ENCODE measurements around the gene CD209. TPM values are rescaled to one million over a fixed set of nuclear protein-coding genes. Genes with fewer than 3 reads are reported as not detected.
"Not testable (repeated sequence)": the region's sequence is repeated elsewhere in the genome, so short reads cannot be mapped to it uniquely, and the experiment has no call there.

CD209 gene
- total RNA-seq, 1 donor from 2014 or later: 0.04 TPM

DNA sequence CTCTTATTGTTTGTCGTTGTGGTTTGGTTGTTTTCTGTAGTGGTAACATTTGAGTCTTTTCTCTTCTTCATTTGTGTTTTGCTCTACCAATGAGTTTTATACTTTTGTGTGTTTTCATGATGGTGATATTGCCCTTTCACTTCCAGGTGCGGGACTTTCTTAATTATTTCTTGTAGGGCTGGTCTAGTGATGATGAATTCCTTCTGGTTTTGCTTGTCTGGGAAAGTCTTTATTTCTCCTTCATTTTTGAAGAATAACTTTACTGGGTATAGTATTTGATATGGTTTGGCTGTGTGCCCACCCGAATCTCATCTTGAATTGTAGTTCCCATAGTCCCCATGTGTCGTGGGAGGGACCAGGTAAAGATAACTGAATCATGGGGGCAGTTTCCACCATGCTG, 8.9 kb upstream of the CD209 start:
- no peak for DNase-seq (ENCODE audit: low read depth)
- TF ChIP-seq, protein P1, sequence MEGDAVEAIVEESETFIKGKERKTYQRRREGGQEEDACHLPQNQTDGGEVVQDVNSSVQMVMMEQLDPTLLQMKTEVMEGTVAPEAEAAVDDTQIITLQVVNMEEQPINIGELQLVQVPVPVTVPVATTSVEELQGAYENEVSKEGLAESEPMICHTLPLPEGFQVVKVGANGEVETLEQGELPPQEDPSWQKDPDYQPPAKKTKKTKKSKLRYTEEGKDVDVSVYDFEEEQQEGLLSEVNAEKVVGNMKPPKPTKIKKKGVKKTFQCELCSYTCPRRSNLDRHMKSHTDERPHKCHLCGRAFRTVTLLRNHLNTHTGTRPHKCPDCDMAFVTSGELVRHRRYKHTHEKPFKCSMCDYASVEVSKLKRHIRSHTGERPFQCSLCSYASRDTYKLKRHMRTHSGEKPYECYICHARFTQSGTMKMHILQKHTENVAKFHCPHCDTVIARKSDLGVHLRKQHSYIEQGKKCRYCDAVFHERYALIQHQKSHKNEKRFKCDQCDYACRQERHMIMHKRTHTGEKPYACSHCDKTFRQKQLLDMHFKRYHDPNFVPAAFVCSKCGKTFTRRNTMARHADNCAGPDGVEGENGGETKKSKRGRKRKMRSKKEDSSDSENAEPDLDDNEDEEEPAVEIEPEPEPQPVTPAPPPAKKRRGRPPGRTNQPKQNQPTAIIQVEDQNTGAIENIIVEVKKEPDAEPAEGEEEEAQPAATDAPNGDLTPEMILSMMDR (IDR thresholded peaks at IDR 0.05; ENCODE audit: insufficient read depth, low read length, poor library complexity, severe bottlenecking): no peak
- no peak overlapping the region for H3K4me3 ChIP-seq (ENCODE audit: low read depth, low read length)
- no peaks in the 10 kb centered on the region for H3K27me3 ChIP-seq (ENCODE audit: control insufficient read depth, insufficient read depth, low read length)
- H3K36me3 ChIP-seq (ENCODE audit: control insufficient read depth, insufficient read depth, low read length): no peaks in the 10 kb centered on the region

DNA sequence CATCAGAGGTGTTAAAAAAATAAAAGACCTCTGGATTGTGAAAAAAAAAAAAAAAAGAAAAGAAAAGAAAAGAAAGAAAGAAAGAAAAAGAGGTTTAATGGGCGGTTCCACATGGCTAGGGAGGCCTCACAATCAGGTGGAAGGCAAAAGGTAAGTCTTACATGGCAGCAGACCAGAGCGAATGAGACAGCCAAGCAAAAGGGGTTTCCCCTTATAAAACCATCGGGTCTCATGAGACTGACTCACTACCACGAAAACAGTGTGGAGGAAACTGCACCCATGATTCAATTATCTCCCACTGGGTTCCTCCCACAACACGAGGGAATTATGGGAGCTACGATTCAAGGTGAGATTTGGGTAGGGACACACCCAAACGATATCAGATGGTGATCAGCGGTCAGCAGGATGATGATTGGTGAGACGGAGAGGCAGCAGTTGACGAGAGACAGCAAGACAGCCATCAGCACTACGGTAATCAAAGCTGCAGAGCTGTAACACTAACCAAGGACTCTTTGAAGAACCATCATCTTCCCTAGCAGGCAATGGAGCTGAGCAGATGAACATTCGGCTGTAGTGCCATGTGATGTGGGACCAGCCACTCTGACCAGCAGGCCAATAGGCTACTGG, 3.9 kb upstream of the CD209 start:
- DNase-seq (ENCODE audit: low read depth): no peak
- no peaks in the 10 kb centered on the region for H3K36me3 ChIP-seq (ENCODE audit: control insufficient read depth, insufficient read depth, low read length)
- H3K4me3 ChIP-seq (ENCODE audit: low read depth, low read length): no peak overlapping the region
- H3K27me3 ChIP-seq (ENCODE audit: control insufficient read depth, insufficient read depth, low read length): no peaks in the 10 kb centered on the region
- TF ChIP-seq, protein P1 (IDR thresholded peaks at IDR 0.05; ENCODE audit: insufficient read depth, low read length, poor library complexity, severe bottlenecking): no peak

DNA sequence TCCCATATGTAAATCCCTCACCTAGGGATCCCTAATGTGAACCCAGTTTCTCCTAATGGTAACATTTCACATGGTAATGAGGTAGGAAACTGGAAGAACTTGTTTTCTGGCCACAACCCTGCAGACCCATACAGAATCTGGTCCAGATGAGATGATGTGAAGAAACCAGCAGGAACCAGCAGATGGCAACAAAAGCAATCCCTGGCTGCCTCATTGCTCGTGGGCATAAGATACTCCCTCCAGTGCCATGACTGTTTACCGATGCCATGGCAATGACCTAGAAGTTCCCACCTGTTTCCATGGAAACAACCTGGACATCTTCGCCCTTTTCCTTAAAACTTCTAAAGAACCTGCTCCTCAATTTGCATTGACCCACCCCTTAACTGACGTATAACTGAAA, 1.4 kb upstream of the CD209 start:
- TF ChIP-seq, protein P1 (IDR thresholded peaks at IDR 0.05; ENCODE audit: insufficient read depth, low read length, poor library complexity, severe bottlenecking): no peak
- no peak for DNase-seq (ENCODE audit: low read depth)

DNA sequence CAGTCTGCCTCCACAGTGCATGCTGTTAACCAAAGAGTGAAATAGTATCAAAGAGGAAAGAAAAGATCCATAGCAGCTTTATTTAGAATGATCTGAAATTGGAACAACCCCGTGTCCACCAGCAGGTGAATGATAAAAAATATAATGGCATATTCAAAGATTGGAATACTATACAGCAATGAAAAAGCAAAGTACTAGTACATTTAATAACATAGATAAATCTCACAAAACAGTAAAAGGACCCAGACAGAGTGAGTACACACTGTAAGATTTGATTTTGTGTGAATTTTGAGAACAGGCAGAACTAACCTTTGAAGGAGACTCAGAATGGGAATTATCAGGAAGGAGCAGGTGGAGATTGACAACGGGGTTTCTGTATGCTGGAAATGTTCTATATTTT, 837 bp upstream of the CD209 start:
- no peak for DNase-seq (ENCODE audit: low read depth)
- TF ChIP-seq, protein P1 (IDR thresholded peaks at IDR 0.05; ENCODE audit: insufficient read depth, low read length, poor library complexity, severe bottlenecking): no peak

More for the DNA sequence above, 1.4 kb upstream of the CD209 start:
- Histone ChIP-seq H3K27me3 (ENCODE audit: control insufficient read depth, insufficient read depth, low read length) (no peaks in the 10 kb centered on the region), H3K4me3 (ENCODE audit: low read depth, low read length) (no peak overlapping the region), H3K36me3 (ENCODE audit: control insufficient read depth, insufficient read depth, low read length) (no peaks in the 10 kb centered on the region)

DNA sequence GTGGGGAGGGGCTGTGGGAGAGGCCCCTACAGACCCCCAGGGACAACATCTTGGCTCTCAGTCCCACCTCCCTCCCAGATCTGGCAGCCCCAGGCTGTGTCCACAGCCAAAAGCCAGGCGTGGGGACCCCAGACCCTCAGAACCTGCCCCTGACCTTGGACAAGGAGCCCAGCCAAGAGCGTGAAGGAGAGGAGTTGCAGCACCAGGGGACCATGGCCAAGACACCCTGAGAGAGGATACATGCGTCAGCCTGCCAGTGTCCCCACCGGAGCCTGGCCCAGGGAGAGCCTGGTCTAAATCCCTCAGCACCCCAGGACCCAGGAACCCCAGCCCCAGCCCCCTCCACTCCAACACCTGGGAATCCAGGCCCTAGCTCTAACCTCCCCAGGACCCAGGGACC, 1.0 kb downstream of the CD209 start:
- not testable (repeated sequence) for H3K27me3 ChIP-seq (ENCODE audit: control insufficient read depth, insufficient read depth, low read length); H3K36me3 ChIP-seq (ENCODE audit: control insufficient read depth, insufficient read depth, low read length); DNase-seq (ENCODE audit: low read depth); H3K4me3 ChIP-seq (ENCODE audit: low read depth, low read length)

More for the DNA sequence above, 837 bp upstream of the CD209 start:
- H3K27me3 ChIP-seq (ENCODE audit: control insufficient read depth, insufficient read depth, low read length): no peaks in the 10 kb centered on the region
- H3K36me3 ChIP-seq (ENCODE audit: control insufficient read depth, insufficient read depth, low read length): no peaks in the 10 kb centered on the region
- H3K4me3 ChIP-seq (ENCODE audit: low read depth, low read length): no peak overlapping the region

DNA sequence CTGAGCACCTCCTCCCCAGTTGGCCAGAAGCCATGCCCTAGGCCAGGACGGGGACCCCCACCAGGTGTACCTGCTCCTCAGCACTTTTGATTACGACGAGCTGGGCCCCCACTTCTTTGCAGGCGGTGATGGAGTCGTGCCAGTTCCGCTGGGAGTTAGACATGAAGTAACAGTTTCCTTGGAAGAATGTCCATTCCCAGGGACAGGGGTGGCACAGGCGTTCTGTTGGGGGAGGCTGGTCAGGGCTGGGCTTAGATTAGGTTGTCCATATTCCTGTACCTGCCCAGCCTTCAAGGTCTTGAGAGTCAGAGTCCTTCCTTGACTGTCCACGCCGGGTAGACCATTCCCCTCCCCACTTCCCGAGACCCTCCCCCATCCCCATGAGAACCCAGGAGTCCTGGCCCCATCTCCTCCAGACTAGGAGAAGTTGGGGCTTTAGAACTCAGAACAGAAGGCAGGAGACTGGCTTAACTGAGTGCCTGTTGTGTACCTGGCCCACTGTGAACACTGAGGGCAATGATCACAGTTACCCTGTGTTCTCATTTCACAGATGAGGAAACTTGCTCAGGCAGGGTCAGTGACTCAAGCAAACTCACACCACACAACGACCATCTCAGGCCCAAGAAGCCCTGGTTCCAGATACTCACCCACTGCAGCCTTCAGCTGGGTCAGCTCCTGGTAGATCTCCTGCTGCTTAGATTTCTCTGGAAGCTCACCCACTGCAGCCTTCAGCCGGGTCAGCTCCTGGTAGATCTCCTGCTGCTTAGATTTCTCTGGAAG, 2.3 kb downstream of the CD209 start:
- no peak for DNase-seq (ENCODE audit: low read depth)
- no peak overlapping the region for H3K4me3 ChIP-seq (ENCODE audit: low read depth, low read length)
- H3K27me3 ChIP-seq (ENCODE audit: control insufficient read depth, insufficient read depth, low read length): no peaks in the 10 kb centered on the region
- TF ChIP-seq, protein P1 (IDR thresholded peaks at IDR 0.05; ENCODE audit: insufficient read depth, low read length, poor library complexity, severe bottlenecking): no peak
- H3K36me3 ChIP-seq (ENCODE audit: control insufficient read depth, insufficient read depth, low read length): no peaks in the 10 kb centered on the region

Measured in kidney epithelial cell (primary cell).